ENCODE results near the gene C7.
"Not testable (repeated sequence)": the region's sequence is repeated elsewhere in the genome, so short reads cannot be mapped to it uniquely, and the experiment has no call there.

Gene C7

DNA sequence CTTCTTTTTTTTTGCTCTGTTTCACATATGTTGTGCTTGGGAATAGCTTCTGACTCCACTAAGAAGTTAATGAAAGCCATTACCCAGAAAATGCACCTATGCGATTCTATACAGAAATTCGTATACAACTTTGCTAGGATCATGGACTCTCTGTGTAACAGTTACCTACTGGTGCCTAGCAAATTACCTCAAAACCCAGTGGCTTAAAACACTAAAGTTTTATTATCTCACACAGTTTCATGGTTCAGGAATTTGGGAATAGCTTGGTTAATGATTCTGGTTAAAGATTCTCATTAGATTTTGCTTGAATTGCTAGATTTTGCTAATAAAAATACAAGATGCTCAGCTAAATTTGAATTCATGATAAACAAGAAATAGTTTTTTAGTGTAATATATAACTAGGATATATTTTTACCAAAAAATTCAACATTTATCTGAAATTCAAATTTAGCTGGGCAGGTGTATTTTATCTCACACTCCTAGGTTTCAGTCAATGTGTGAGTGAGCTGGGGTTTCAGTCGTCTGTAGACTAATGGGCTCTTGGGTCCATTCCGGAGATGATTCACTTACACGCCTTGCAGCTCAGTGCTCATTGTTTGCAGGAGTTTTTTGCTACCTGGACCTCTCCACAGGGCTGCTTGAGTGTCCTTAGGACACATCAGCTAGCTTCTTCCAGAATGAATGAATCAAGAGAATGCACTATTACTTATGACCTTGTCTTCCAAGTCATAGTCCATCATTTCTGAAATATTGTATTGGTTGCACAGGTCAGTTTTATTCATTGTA is 86.7 kb downstream of the C7 start:
- DNase-seq, result no peak

DNA sequence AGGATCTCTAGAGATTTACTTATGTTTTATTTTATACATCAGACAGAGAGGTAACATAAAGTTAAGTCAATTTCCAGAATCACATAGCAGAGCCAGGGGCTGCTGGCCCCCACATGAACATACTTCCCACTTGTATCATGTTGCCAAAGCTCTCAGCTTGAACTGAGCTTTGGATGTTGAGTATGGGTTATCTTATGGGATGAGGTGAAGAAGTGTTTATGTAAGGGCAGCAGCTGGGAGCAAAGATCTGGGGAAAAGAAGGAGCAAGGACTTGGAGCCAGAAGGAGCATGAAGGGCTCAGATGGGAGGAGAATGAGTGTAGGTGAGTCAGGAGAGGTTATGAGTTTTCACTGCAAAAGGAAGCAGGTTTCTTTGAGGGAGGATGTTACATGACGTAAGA is 89.8 kb downstream of the C7 start:
- no peak for DNase-seq

DNA sequence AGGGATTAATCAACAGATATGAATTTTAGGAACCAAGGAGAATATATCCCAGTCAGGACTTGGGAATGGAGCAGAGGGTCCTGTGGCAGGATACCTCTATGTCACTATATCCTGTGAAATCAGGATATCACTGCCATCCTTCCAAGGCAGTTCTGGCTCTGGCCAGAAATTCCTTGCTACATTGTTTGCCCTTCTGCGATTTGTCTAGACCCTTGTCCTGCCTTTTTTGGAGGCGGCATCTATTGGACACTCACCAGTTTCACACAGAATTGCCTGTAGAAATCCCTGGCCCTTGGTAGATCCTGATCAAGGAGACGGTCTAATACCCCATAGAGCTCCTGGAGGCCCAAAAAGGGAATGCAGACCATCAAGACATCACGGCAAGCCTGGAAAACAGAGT is 90.7 kb downstream of the C7 start:
- DNase-seq, result no peak

DNA sequence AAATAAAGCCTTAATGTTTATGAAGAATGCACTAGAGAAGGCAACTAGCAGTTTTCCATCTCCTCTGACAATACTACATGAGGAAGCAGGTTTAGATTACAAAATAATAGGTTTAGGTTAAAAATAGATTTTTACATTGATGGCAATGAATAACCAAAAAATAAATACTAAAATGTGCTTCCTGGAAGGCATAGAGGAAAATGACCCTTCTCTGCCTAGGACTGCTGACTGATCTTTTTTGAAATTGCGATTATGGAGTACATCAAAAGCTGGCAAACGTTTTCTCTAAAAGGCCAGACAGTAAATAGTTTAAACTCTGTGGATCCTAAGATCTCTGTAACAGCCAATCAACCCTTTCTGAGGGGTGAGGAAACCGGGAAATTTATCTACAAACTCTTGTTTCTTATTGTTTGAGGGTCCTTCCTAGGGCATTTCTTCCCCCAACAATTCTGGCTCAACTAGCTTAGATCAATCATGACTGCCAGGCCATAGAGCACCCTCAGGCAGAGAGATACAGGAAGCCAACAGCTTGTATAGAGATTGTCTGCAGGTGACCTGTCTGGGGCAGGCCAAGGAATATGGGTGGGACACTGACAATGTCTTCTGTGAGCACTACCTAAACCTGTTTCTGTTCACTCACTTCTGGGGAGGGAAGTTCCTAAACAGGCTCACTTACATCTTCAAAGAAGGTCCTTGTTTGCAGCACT is 94.5 kb downstream of the C7 start:
- no peak for DNase-seq

DNA sequence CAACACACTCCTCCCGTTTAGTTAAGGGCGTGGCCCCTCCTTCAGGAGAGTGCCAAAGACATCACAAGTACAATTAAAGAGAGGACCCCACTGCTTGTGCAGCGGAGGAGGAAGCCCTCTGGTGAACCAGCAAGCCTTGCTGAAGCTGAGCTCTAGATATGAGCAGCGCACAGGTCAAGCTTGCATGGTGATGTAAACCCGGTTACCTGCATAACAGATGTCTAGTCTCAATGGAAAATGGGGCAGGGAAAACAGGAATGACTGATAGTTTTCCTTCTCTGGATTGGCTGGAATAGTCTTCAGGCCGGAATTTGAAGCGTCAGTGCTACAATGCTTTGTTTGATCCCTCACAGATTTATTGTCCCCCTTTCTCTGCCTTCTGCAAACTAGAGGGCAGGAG is 95.6 kb downstream of the C7 start:
- no peak for DNase-seq

DNA sequence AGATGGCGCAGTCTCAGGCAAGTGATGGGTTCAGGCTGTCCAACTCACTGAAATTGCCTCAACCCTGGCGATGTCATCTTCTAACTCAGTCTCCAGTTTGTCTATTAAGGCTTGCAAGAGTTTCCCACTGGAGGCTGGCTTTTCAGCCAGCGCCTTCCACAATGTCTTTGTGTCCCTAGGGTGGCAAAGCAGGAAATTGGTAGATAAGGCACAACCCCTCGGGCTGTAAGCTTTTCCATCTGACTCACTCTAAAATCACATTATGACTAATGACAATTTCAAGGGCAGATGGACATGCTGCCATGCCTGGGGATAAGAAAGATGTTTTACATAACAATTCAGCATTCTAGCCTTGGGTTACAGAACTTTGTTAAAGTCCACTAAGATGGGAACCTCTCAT is 99.9 kb downstream of the C7 start:
- DNase-seq, result no peak

DNA sequence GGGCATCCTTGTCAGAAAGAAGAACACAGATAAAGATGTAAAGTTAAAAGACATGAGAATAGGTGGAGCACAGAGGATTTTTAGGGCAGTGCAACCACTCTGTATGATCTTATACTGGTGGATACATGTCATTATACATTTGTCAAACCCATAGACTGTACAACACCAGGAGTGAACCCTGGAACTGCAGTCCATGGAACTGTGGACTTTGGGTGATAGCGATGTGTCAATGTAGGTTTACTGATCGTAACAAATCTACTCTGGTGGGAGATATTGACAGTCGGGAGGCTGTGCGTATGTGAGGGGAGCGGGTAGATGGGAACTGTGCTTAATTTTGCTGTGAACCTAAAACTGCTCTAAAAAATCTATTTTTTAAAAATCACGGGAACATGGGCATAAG is 101.3 kb downstream of the C7 start:
- DNase-seq, result no peak

DNA sequence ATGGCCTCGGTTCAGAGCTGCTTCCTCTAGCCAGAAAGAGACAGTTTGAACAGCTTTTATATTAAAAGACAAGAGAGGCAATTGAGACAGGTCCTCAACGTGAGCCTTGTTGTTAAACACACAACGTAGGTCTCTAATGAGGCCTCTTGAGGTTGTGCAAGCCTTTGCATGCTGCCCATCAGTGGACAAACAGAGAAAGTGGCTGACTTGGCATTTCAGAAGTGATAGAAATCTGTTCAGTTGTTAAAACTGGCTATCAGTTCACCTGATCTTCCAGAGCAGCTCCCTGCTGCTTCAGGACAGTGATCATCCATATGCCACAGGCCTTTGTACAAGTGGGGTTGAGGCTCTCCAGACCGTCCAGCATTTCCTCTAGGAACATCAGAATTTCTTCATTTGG is 103.0 kb downstream of the C7 start:
- no peak for DNase-seq

DNA sequence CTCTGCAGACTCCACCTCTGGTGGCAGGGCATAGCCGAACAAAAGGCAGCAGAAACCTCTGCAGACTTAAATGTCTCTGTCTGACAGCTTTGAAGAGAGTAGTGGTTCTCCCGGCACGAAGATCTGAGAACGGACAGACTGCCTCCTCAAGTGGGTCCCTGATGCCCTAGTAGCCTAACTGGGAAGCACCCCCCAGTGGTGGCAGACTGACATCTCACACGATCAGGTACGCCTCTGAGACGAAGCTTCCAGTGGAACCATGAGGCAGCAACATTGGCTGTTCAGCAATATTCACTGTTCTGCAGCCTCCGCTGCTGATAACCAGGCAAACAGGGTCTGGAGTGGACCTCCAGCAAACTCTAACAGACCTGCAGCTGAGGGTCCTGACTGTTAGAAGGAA is 113.3 kb downstream of the C7 start:
- not testable (repeated sequence) for DNase-seq
